GM19043 (cell line): ENCODE measurements around the gene CD248.

Source experiments
- ATAC-seq: cut with Tn5 transposase; IDR thresholded peaks from one replicate; pipeline ENCODE4 v1.9.1; 2021; ENCODE audit warnings: low read depth; ENCODE audit not compliant: unreplicated experiment

Gene CD248

DNA sequence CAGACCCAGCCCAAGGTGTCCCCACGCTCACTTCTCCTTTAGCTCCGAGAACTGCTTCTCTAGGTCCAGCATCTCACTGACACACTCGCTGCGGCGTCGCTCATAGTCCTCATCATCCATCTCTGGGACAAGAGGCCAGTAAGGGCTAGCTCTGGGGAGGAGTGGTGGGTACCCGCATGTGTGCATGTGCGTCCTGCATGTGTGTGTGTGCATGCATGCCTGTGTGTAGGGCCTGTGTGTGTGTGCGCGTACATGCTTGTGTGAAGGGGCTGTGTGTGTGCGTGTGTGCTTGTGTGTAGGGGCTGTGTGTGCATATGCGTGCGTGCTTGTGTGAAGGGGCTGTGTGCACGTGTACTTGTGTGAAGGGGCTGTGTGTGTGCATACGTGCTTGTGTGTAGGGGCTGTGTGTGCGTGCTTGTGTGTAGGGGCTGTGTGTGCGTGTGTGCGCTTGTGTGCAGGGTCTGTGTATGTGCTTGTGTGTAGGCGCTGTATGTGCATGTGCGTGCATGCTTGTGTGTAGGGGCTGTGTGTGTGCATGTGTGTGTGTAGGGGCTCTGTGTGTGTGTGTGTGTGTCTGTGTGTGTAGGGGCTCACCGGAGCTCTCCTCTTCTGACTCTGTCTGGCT lies 24.8 kb upstream of the CD248 start:
- no peak for ATAC-seq

DNA sequence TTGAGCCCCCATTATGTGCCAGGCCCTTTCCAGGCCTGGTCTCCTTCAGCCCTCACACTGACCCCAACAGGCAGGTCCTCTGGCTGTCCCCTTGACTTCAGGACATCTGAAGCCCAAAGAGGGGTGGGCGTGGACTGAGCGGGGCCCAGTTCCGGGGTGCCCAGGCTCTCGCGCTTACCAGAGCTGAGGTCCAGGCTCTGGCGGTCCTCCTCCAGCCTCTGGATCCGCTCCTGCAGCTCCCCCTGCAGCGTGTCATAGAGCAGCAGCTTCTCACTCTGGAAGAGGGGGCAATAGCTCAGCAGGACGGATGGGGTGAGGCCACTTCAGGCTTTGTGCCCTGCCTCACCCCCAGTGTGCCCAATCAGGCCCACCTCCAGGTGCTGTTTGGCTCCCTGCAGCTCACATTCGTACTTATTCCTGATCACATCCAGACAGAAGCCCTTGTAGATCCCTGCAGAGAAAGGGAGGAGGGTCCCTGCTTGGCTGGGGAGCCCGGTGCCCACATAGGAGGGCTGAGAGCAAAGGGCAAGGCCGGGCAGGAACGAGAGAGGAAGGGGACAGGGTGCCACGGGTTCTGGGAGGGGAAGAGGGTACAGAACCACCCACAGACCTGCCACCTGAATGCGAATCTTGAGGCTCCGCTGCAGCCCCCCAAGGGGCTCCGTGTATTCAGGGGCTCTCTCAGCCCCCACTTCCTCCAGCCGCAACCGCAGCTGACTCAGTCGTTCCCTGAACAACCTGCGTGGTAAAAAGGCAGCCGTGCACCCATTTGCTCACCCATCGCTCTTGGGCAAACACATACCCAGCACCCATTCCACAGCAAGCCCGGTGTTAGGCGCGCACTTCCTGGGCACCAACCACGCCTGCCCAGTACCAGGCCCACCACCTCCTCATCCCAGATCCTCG lies 24.0 kb upstream of the CD248 start:
- no peak for ATAC-seq

DNA sequence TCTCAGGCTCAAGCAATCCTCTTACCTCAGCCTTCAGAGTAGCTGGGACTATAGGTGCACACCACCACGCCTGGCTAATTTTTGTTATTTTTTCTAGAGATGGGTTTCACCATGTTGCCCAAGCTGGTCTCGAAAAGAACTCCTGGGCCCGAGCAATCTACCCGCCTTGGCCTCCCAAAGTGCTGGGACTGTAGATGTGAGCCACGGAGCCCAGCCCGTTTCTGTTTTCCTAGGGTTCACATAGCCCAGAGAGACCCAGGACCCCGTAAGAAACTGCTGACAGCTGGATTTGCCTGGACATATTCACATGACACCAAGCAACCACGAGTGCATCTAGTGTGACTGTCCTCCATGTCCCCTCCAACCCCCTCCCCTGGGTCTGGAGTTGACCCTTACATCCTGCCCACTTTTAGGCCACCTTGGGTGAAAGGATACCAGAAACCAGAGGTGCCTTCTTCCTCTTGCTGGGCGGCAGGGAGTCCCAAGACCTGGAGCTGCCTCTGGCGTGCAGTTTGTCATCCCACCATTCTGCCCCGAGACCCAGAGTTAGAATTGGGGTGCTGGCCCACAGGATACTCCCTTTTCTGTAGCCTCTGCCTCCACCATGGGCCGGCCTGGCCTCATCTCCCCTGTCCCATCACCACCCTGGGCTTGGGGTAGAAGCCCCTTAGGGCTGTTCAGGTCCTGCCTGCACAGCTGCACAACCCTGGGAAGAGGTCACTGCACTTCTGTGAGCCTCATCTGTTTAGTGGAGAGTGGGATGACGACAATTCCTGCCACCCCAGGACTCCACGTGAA lies 23.0 kb upstream of the CD248 start:
- no peak for ATAC-seq

- no peak for ATAC-seq
Observed at GRCh38 chr11:66339162-66339675, 22.4 kb upstream of the CD248 start.

- ATAC-seq: no peak
Observed at GRCh38 chr11:66338276-66339161, 21.7 kb upstream of the CD248 start.

DNA sequence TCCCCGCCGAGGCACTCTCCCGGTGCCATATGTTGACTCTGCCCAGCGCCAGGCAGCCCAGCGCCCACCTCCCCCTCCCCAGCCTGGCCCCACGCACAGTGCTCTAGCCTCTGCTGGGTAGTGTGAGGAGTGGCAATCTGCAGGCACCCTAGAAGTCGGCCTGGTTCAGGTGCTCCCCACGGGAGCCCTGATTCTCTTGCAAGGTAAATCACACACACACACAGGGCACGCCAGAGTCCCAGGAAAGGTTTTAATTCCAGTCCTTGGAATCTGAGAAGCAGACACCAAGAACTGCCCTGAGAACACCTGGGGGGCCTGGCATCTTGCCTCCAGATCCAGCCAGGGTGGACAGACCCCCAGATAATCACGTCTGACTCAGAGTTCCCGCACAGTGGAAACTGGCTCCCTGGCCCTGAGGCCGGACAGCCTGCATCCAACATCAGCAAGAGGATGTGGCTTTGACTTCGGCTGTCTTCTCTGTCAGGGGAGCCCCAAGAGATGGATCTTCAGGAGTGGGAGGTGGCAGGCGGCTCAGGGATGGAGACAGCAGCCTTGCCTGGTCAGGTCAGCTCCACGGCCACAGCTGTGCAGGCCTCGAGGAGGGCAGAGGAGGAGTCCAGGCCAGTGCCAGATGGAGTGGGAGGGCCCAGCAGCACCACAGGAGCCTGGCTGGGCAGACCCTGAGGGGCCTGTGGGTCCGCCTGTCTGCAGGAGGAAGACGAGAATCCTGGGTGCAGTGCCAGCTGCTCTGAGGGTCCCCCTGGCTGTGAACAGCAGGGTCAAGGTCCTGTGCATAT lies 20.5 kb upstream of the CD248 start:
- ATAC-seq: no peak

GRCh38 chr11:66336234-66337102 lies 19.6 kb upstream of the CD248 start, which contains the start of gene RIN1:
Gene RIN1 (minus strand): TSS chr11:66336434. CDS start chr11:66336402, 32 bp downstream.
- ATAC-seq: peak; percentile 83

GRCh38 chr11:66335531-66336233 lies 18.8 kb upstream of the CD248 start:
- ATAC-seq: no peak

GRCh38 chr11:66334605-66335442 lies 18.0 kb upstream of the CD248 start:
- ATAC-seq: no peak

GRCh38 chr11:66333896-66334604 lies 17.2 kb upstream of the CD248 start:
- ATAC-seq: no peak

DNA sequence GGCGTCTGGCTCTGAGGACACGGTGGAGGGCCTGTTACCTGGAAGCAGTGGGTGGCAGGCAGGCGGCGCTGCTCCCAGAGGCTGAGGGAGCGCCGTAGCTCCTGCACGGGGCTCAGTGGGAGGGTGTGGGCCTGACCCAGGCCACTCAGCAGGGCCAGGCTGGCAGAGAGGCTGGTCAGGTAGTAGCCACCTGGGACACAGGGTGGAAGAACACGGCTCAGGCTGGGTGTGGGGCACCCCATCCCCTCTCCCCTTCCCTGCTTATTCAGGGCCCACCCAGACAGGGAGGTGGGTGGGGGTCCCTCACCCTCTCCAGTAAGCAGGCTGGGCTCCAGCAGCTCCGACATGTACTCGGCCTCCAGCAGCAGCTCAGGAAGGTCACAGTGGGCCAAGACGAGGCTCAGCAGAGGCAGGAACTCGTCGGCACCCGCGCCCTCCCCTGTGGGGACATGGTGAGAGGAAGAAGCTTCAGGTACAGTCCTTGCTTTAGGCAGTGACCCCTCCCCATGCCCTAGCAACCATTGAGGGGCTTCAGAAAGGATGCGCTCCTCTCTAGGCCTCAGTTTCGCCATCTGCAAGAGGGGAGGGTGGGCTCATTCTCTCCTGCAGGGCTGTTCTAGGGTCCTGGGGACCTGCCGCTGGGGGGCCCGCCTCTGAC lies 16.5 kb upstream of the CD248 start:
- ATAC-seq: no peak

- ATAC-seq: no peak
Observed at GRCh38 chr11:66332371-66333219, 15.8 kb upstream of the CD248 start.

GRCh38 chr11:66331542-66332370 lies 14.9 kb upstream of the CD248 start:
- ATAC-seq: no peak

DNA sequence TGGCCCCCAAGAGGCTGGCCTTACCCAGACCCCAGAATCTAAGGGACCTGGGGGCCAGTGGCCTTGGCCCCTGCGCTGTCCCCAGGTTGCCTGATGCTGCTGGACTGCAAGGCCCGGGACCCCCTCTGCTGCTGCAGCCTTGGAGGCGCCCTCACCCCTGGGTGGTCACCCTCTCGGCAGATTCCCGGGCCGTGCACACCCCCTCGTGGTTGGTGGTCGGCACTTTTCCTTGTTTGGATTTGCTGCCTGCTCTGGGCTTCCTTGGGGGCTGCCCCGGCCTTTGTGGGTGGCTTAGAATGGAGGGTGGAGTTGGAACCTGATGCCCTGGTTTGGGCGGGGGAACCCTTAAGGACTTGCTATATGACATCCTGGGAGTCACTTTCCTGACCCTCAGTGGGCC lies 14.1 kb upstream of the CD248 start:
- ATAC-seq: no peak
